22Rv1 (cell line): ENCODE data around the gene GPC5.

Experiments
- ZFX ChIP-seq: fragments of 450-650 bp; IDR thresholded peaks from 2 replicates; pipeline ENCODE4 v1.6.1; 2017; ENCODE audit warnings: antibody characterized with exemption, borderline replicate concordance
- TF ChIP-seq, protein P1 (sequence below): fragments of 450-650 bp; IDR thresholded peaks from 2 replicates; pipeline ENCODE4 v1.5.1; 2017; ENCODE audit warnings: mild to moderate bottlenecking

DNA sequence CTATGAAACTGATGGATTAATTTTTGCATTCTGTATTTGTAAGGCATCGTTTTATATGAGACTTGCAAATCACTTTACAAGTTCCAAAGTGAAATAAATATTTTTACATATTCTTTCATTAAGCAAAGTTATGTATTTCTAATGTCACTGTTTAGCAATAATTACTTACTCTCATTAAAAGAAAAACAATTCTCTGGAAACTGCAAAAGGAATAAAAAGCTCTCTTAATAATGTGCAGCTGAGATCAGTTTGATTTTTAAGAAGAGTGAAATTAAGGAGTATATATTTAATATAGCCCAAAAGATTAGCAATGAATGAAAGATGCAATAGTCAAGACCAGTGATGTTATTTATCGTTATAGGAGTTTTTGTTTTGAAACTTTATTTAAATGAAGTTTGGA lies 155.2 kb downstream of the GPC5 start:
- TF ChIP-seq, protein P1, sequence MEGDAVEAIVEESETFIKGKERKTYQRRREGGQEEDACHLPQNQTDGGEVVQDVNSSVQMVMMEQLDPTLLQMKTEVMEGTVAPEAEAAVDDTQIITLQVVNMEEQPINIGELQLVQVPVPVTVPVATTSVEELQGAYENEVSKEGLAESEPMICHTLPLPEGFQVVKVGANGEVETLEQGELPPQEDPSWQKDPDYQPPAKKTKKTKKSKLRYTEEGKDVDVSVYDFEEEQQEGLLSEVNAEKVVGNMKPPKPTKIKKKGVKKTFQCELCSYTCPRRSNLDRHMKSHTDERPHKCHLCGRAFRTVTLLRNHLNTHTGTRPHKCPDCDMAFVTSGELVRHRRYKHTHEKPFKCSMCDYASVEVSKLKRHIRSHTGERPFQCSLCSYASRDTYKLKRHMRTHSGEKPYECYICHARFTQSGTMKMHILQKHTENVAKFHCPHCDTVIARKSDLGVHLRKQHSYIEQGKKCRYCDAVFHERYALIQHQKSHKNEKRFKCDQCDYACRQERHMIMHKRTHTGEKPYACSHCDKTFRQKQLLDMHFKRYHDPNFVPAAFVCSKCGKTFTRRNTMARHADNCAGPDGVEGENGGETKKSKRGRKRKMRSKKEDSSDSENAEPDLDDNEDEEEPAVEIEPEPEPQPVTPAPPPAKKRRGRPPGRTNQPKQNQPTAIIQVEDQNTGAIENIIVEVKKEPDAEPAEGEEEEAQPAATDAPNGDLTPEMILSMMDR, result no peak
- no peak for TF ChIP-seq ZFX
